Stimulated activated effector memory CD8-positive, alpha-beta T cell treated with anti-CD3 and anti-CD28 coated beads, Interleukin-12 subunit alpha, Interleukin-12 subunit beta, amount 100 ng/mL, for 72 hours (primary cell): ENCODE measurements around the gene ZNF630.
"Not testable (repeated sequence)": the region's sequence is repeated elsewhere in the genome, so short reads cannot be mapped to it uniquely, and the experiment has no call there.

Experiments
- ATAC-seq: fragments of 150-1000 bp; cut with Tn5 transposase; 2 replicates; pipeline ENCODE4 v1.10.0; 2021
- DNase-seq, 2 donors: peaks; one replicate each; pipeline ENCODE4 v3.0.0; 2021 to 2022; ENCODE audit warnings: low spot score in 2 of 2
- H3K27ac Mint-ChIP-seq: one replicate; pipeline ENCODE4 v1.8.0; 2022; ENCODE audit warnings: mild to moderate bottlenecking, mixed read lengths
- H3K36me3 Mint-ChIP-seq: one replicate; pipeline ENCODE4 v1.8.0; 2022; ENCODE audit warnings: mild to moderate bottlenecking, mixed read lengths
- H3K4me1 Mint-ChIP-seq: one replicate; pipeline ENCODE4 v1.8.0; 2022; ENCODE audit warnings: mixed read lengths
- H3K4me3 Mint-ChIP-seq: one replicate; pipeline ENCODE4 v1.8.0; 2022; ENCODE audit warnings: mild to moderate bottlenecking, mixed read lengths
- H3K9me3 Mint-ChIP-seq: one replicate; pipeline ENCODE4 v1.8.0; 2022; ENCODE audit warnings: mixed read lengths

The ZNF630 gene

GRCh38 chrX:48046846-48047245 is 24.6 kb downstream of the ZNF630 start:
- no peak for DNase-seq
- ATAC-seq: no peak
- Mint-ChIP-seq H3K4me3 (no peak overlapping the region), H3K27ac (no peak overlapping the region), H3K4me1 (no peaks in the 10 kb centered on the region), H3K9me3 (no peaks in the 10 kb centered on the region), H3K36me3 (no peaks in the 10 kb centered on the region)

GRCh38 chrX:48045410-48046311 is 25.8 kb downstream of the ZNF630 start:
- H3K9me3 Mint-ChIP-seq: no peaks in the 10 kb centered on the region
- no peak for ATAC-seq
- H3K27ac Mint-ChIP-seq: no peak overlapping the region
- H3K4me1 Mint-ChIP-seq: no peaks in the 10 kb centered on the region
- no peak for DNase-seq
- no peak overlapping the region for H3K4me3 Mint-ChIP-seq
- H3K36me3 Mint-ChIP-seq: no peaks in the 10 kb centered on the region

GRCh38 chrX:48043056-48043455 is 28.4 kb downstream of the ZNF630 start:
- no peak overlapping the region for H3K4me3 Mint-ChIP-seq
- H3K4me1 Mint-ChIP-seq: no peaks in the 10 kb centered on the region
- DNase-seq: no peak
- no peak for ATAC-seq
- H3K36me3 Mint-ChIP-seq: no peaks in the 10 kb centered on the region
- no peaks in the 10 kb centered on the region for H3K9me3 Mint-ChIP-seq
- no peak overlapping the region for H3K27ac Mint-ChIP-seq

- ATAC-seq (no peak), DNase-seq (no peak)
- Mint-ChIP-seq H3K27ac (no peak overlapping the region), H3K36me3 (no peaks in the 10 kb centered on the region), H3K9me3 (no peaks in the 10 kb centered on the region), H3K4me3 (no peak overlapping the region), H3K4me1 (no peaks in the 10 kb centered on the region)
These were observed 35.5 kb downstream of the ZNF630 start for GRCh38 chrX:48035891-48036290.

- not testable (repeated sequence) for H3K9me3 Mint-ChIP-seq, ATAC-seq, H3K27ac Mint-ChIP-seq, H3K36me3 Mint-ChIP-seq, H3K4me1 Mint-ChIP-seq, DNase-seq, H3K4me3 Mint-ChIP-seq
These were observed 40.7 kb downstream of the ZNF630 start for GRCh38 chrX:48030641-48031173.

- ATAC-seq (no peak), DNase-seq (no peak)
- Mint-ChIP-seq H3K36me3 (no peaks in the 10 kb centered on the region), H3K9me3 (no peaks in the 10 kb centered on the region), H3K4me1 (peaks cover 6% of the 10 kb centered on the region), H3K4me3 (no peak overlapping the region), H3K27ac (no peak overlapping the region)
These were observed 41.2 kb downstream of the ZNF630 start for GRCh38 chrX:48030237-48030636.

- H3K36me3 Mint-ChIP-seq: no peaks in the 10 kb centered on the region
- H3K27ac Mint-ChIP-seq: no peak overlapping the region
- no peaks in the 10 kb centered on the region for H3K9me3 Mint-ChIP-seq
- H3K4me3 Mint-ChIP-seq: no peak overlapping the region
- no peak for ATAC-seq
- peaks cover 6% of the 10 kb centered on the region for H3K4me1 Mint-ChIP-seq
- DNase-seq: no peak
These were observed 43.3 kb downstream of the ZNF630 start for GRCh38 chrX:48028091-48028490.

- not testable (repeated sequence) for H3K36me3 Mint-ChIP-seq, DNase-seq, H3K27ac Mint-ChIP-seq, H3K4me3 Mint-ChIP-seq, ATAC-seq, H3K4me1 Mint-ChIP-seq, H3K9me3 Mint-ChIP-seq
These were observed 43.9 kb downstream of the ZNF630 start for GRCh38 chrX:48027545-48027944.

- DNase-seq (peak; percentile 25 to 59), ATAC-seq (no peak)
- H3K36me3 Mint-ChIP-seq: no peaks in the 10 kb centered on the region
- no peak overlapping the region for H3K4me3 Mint-ChIP-seq
- H3K9me3 Mint-ChIP-seq: no peaks in the 10 kb centered on the region
- H3K27ac Mint-ChIP-seq: no peak overlapping the region
- peaks cover 14% of the 10 kb centered on the region for H3K4me1 Mint-ChIP-seq
These were observed 45.9 kb downstream of the ZNF630 start for GRCh38 chrX:48025561-48025960.

- DNase-seq (no peak), ATAC-seq (no peak)
- no peak overlapping the region for H3K27ac Mint-ChIP-seq
- peaks cover 14% of the 10 kb centered on the region for H3K4me1 Mint-ChIP-seq
- no peak overlapping the region for H3K4me3 Mint-ChIP-seq
- H3K36me3 Mint-ChIP-seq: no peaks in the 10 kb centered on the region
- no peaks in the 10 kb centered on the region for H3K9me3 Mint-ChIP-seq
These were observed 48.7 kb downstream of the ZNF630 start for GRCh38 chrX:48022738-48023137.

GRCh38 chrX:48022100-48022499 is 49.3 kb downstream of the ZNF630 start:
- no peak overlapping the region for H3K27ac Mint-ChIP-seq
- no peak for DNase-seq
- H3K36me3 Mint-ChIP-seq: no peaks in the 10 kb centered on the region
- no peak overlapping the region for H3K4me3 Mint-ChIP-seq
- H3K9me3 Mint-ChIP-seq: no peaks in the 10 kb centered on the region
- H3K4me1 Mint-ChIP-seq: peaks cover 14% of the 10 kb centered on the region
- no peak for ATAC-seq

- H3K36me3 Mint-ChIP-seq: no peaks in the 10 kb centered on the region
- peak; percentile 57 to 82 for DNase-seq
- H3K9me3 Mint-ChIP-seq: no peaks in the 10 kb centered on the region
- peak overlapping the region; percentile 84 for H3K4me3 Mint-ChIP-seq
- H3K4me1 Mint-ChIP-seq: peaks cover 14% of the 10 kb centered on the region
- peak overlapping the region; percentile 98 for H3K27ac Mint-ChIP-seq
- peak; percentile 77 for ATAC-seq
These were observed 50.2 kb downstream of the ZNF630 start for GRCh38 chrX:48021026-48021900.

- Mint-ChIP-seq H3K27ac (peak overlapping the region; percentile 98), H3K4me1 (peaks cover 10% of the 10 kb centered on the region), H3K4me3 (peak overlapping the region; percentile 84)
- H3K9me3 Mint-ChIP-seq, H3K36me3 Mint-ChIP-seq: not testable (repeated sequence)
- peak in 1 of 2 donors; percentile 48 for DNase-seq
- ATAC-seq: peak; percentile 82
These were observed 51.0 kb downstream of the ZNF630 start for GRCh38 chrX:48020472-48020871.

- ATAC-seq: peak; percentile 47
- H3K4me1 Mint-ChIP-seq: not testable (repeated sequence)
These were observed 51.5 kb downstream of the ZNF630 start for GRCh38 chrX:48019892-48020291.

GRCh38 chrX:48016583-48017310 is 54.7 kb downstream of the ZNF630 start:
- not testable (repeated sequence) for H3K4me3 Mint-ChIP-seq, H3K27ac Mint-ChIP-seq, H3K9me3 Mint-ChIP-seq, DNase-seq, ATAC-seq, H3K4me1 Mint-ChIP-seq, H3K36me3 Mint-ChIP-seq

More at GRCh38 chrX:48019892-48020291, 51.5 kb downstream of the ZNF630 start:
- not testable (repeated sequence) for H3K4me3 Mint-ChIP-seq, H3K27ac Mint-ChIP-seq, DNase-seq, H3K9me3 Mint-ChIP-seq, H3K36me3 Mint-ChIP-seq
